ELF-1 (cell line): ENCODE measurements around the gene PPM1D.
A peak's percentile ranks its signal among the peaks of the same experiment; 100 is the strongest.

Source experiments
- DNase-seq: peaks from one replicate; pipeline ENCODE4 v3.0.0-alpha.2; 2016; ENCODE audit warnings: low read depth, low spot score

PPM1D gene

GRCh38 chr17:60618854-60619526 is 19.0 kb downstream of the PPM1D start:
- no peak for DNase-seq

GRCh38 chr17:60622961-60623360 is 23.0 kb downstream of the PPM1D start:
- no peak for DNase-seq

DNA sequence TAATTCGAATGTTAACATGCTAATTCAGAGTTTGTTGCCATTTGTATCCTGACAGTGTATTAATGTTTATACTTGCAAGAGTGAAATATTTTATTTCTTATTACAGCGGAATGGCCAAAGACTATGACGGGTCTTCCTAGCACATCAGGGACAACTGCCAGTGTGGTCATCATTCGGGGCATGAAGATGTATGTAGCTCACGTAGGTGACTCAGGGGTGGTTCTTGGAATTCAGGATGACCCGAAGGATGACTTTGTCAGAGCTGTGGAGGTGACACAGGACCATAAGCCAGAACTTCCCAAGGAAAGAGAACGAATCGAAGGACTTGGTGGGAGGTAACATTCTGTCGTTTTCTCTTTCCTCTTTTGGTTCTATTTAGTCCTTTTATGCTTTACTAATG is 23.4 kb downstream of the PPM1D start:
- no peak for DNase-seq

- no peak for DNase-seq
Observed at GRCh38 chr17:60627124-60627523, 27.1 kb downstream of the PPM1D start.

- no peak for DNase-seq
Observed at GRCh38 chr17:60628252-60628889, 28.4 kb downstream of the PPM1D start.

DNA sequence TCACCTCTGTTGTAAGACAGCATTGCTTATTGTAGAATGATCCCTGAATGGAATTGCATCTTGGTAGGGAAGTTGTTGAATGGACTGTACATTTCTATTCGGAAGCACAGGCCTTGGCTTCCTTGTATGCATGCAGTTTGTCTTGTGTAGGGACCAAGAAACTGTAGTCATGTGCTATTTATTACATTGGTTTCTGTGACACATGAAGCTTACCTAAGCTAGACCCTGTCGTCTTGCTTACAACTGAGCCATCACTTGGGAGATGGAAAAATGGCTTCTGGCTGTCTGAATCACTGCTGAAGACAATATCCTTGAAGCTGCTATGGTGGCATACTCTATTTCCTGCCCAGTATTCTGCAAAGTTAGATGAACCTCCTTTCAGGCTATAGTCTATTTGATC is 29.1 kb downstream of the PPM1D start:
- DNase-seq = no peak

GRCh38 chr17:60630352-60630751 is 30.4 kb downstream of the PPM1D start:
- DNase-seq = no peak

DNA sequence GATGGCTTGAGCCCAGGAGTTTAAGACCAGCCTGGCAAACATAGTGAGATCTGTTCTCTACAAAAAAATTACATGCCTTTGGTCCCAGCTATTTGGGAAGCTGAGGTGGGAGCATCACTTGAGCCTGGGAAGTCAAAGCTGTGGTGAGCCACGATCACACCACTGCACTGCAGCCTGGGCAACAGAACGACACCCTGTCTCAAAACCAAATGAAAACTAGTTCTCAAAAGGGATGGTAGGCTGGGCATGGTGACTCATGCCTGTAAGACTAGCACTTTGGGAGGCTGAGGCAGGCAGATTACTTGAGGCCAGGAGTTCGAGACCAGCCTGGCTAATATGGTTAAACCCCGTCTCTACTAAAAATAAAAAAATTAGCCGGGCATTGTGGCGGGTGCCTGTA is 31.1 kb downstream of the PPM1D start:
- DNase-seq = no peak

GRCh38 chr17:60637683-60638082 is 37.7 kb downstream of the PPM1D start:
- no peak for DNase-seq

GRCh38 chr17:60639019-60639330 is 39.0 kb downstream of the PPM1D start:
- no peak for DNase-seq

- DNase-seq = no peak
Observed at GRCh38 chr17:60640503-60640902, 40.5 kb downstream of the PPM1D start.

DNA sequence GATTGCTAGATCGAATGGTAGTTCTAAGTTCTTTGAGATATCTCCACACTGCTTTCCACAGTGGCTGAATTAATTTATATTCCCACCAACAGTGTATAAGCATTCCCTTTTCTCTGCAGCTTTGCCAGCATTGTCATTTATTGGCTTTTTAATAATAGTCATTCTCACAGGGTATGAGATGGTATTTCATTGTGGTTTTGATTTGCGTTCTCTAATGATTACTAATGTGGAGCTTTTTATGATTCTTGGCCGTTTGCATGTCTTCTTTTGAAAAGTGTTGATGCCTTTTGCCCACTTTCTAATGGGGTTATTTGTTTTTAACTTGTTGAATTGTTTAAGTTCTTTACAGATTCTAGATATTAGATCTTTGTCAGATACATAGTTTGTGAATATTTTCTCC is 41.1 kb downstream of the PPM1D start:
- DNase-seq = no peak

GRCh38 chr17:60641810-60642220 is 41.8 kb downstream of the PPM1D start:
- DNase-seq = peak; percentile 70

DNA sequence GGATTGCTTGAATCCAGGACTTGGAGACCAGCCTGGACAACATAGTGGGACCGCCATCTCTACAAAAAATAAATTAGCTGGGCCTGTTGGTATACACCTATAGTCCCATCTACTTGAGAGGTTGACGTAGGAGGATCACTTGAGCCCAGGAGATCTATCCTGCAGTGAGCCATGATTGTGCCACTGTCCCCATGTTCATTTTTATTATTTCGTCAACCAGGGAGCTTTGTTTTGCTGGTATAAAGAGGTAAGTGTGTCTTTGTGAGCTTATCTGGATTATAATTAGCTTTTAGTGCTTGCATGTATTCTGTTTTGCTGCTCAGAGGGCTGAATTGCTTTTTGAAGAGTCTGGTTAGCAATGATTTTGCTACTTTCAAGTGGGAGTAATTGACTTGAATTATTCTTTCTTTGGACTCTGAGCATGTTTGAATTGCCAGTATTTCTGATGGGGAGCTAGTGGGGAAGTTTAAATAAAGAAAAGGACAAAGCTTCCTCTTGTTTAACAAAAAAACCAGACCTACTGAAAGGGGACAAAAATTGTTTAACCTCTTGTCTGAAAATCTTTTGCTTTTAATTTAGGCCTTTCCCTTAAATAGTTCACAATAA is 46.0 kb downstream of the PPM1D start:
- DNase-seq = no peak

- DNase-seq = no peak
Observed at GRCh38 chr17:60646701-60647100, 46.7 kb downstream of the PPM1D start.

GRCh38 chr17:60647705-60648104 is 47.7 kb downstream of the PPM1D start:
- no peak for DNase-seq

- DNase-seq = no peak
Observed at GRCh38 chr17:60652454-60653247, 52.7 kb downstream of the PPM1D start.

- no peak for DNase-seq
Observed at GRCh38 chr17:60653569-60653968, 53.6 kb downstream of the PPM1D start.

DNA sequence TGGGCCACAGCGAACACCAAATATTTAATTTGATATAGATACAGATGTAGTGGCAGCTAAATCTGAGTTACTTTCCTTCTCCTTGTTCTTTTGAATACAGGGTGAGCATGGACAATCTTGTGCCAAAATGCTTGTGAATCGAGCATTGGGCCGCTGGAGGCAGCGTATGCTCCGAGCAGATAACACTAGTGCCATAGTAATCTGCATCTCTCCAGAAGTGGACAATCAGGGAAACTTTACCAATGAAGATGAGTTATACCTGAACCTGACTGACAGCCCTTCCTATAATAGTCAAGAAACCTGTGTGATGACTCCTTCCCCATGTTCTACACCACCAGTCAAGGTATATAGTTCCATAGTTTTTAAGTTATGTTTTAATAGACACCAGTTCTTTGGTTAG is 56.5 kb downstream of the PPM1D start:
- no peak for DNase-seq

- no peak for DNase-seq
Observed at GRCh38 chr17:60659156-60659555, 59.2 kb downstream of the PPM1D start.

DNA sequence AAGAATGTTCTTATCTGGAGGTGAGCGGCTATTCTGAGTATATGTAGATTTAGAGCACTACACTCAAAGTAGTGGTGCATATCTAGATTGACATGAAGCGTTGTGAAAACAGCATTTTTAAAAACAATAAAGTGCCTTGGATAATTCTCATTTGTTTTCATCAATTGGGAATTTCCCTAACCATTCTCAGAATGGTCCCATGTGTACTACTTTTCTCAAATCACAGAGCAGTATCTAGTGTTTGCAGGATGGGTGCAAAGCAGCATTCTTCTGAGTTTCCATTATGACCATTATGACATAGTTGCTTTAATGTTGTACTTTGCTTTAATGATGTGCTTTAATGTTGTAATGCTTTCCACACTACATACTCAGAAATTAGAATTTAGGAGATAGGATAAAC is 61.5 kb downstream of the PPM1D start:
- DNase-seq = no peak

DNA sequence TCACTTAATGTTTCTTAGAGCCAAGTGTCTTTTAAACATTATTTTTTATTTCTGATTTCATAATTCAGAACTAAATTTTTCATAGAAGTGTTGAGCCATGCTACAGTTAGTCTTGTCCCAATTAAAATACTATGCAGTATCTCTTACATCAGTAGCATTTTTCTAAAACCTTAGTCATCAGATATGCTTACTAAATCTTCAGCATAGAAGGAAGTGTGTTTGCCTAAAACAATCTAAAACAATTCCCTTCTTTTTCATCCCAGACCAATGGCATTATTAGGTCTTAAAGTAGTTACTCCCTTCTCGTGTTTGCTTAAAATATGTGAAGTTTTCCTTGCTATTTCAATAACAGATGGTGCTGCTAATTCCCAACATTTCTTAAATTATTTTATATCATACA is 64.0 kb downstream of the PPM1D start:
- DNase-seq = no peak

DNA sequence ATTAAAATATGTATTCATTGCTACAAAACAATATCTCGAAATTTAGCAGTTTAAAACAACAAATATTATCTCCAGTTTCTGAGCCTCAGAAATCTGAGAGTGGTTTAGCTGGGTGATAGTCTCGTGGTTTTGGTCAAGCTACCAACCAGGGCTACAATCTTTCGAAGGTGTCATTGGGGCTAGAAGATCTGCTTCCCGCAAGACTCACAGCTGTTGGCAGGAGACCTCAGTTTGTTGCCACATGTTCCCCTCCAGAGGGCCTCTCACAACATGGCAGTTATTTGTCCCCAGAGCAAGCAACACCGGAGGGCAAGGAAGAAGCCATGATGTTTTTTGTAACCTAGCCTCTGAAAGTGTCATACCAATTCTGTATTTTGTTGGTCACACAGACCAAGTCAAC is 65.6 kb downstream of the PPM1D start:
- no peak for DNase-seq
